CD14-positive monocyte (primary cell): ENCODE results near the gene AGGF1. TPM values are rescaled to one million over a fixed set of nuclear protein-coding genes. Genes with fewer than 3 reads are reported as not detected.

Source experiments
- DNase-seq, 3 donors: peaks; one replicate each; pipeline ENCODE4 v3.0.0-alpha.2; 2011 to 2022
- H2AFZ ChIP-seq: 2 replicates; pipeline ENCODE4 v1.6.0; 2012; ENCODE audit warnings: mild to moderate bottlenecking, low read depth, low read length, inconsistent platforms; ENCODE audit not compliant: insufficient read depth, poor library complexity, severe bottlenecking
- H3K27ac ChIP-seq, 2 donors: 1 replicate in 1 of 2; 2 replicates in 1 of 2; pipeline ENCODE4 v1.5.1; 2012 to 2013; ENCODE audit warnings: low read length in 2 of 2, control low read depth in 1 of 2, inconsistent platforms in 1 of 2, low read depth in 1 of 2, mild to moderate bottlenecking in 1 of 2
- H3K27me3 ChIP-seq, 2 donors: one replicate each; pipeline versions ENCODE4 v1.6.0 to v1.6.1; 2011 to 2013; ENCODE audit warnings: low read length in 2 of 2; ENCODE audit not compliant: control insufficient read depth in 2 of 2, insufficient read depth in 2 of 2
- H3K36me3 ChIP-seq, 2 donors: replicated peaks in 1 of 2; 1 replicate in 1 of 2; 2 replicates in 1 of 2; pipeline versions ENCODE4 v1.5.1 to v1.6.1; 2012 to 2013; ENCODE audit warnings: low read length in 2 of 2, control low read depth in 1 of 2, inconsistent platforms in 1 of 2, mild to moderate bottlenecking in 1 of 2; ENCODE audit not compliant: insufficient read depth in 2 of 2, control insufficient read depth in 1 of 2
- H3K4me1 ChIP-seq, 2 donors: 1 replicate in 1 of 2; 2 replicates in 1 of 2; pipeline versions ENCODE4 v1.5.1 to v1.6.1; 2012 to 2013; ENCODE audit warnings: low read length in 2 of 2, control low read depth in 1 of 2, inconsistent platforms in 1 of 2, mild to moderate bottlenecking in 1 of 2, moderate library complexity in 1 of 2; ENCODE audit not compliant: insufficient read depth in 2 of 2, control insufficient read depth in 1 of 2
- H3K4me2 ChIP-seq: replicated peaks from 2 replicates; pipeline ENCODE3; 2012; ENCODE audit warnings: low read length, moderate library complexity, mild to moderate bottlenecking; ENCODE audit not compliant: poor library complexity, severe bottlenecking; ENCODE audit errors: extremely low read depth
- H3K4me3 ChIP-seq, 3 experiments: fragments of 200-600 bp in 1 of 3; sonication (generic) in 1 of 3; replicated peaks in 1 of 3; 1 replicate in 2 of 3; 2 replicates in 1 of 3; pipeline ENCODE4 v1.5.1; 2011 to 2013; ENCODE audit warnings: low read length in 3 of 3, mild to moderate bottlenecking in 3 of 3, control low read depth in 2 of 3, low read depth in 2 of 3, inconsistent platforms in 1 of 3, moderate library complexity in 1 of 3
- H3K79me2 ChIP-seq: 2 replicates; pipeline ENCODE4 v1.6.0; 2012; ENCODE audit warnings: mild to moderate bottlenecking, control low read depth, inconsistent platforms, low read length, moderate library complexity; ENCODE audit not compliant: insufficient read depth
- H3K9ac ChIP-seq: 2 replicates; pipeline ENCODE4 v1.6.0; 2017; ENCODE audit warnings: low read length, mild to moderate bottlenecking; ENCODE audit not compliant: insufficient read depth, poor library complexity, severe bottlenecking
- H3K9me3 ChIP-seq, 2 donors: replicated peaks in 1 of 2; 1 replicate in 1 of 2; 2 replicates in 1 of 2; pipeline versions ENCODE4 v1.5.1 to v1.6.1; 2012 to 2013; ENCODE audit warnings: low read length in 2 of 2, control low read depth in 1 of 2; ENCODE audit not compliant: control insufficient read depth in 1 of 2, insufficient read depth in 1 of 2
- H4K20me1 ChIP-seq: 2 replicates; pipeline ENCODE4 v1.6.0; 2012; ENCODE audit warnings: mild to moderate bottlenecking, low read length, control low read depth, moderate library complexity; ENCODE audit not compliant: insufficient read depth
- H3K27ac Mint-ChIP-seq, 7 donors: one replicate each; pipeline ENCODE4 v1.8.0; 2020; ENCODE audit warnings: mild to moderate bottlenecking in 7 of 7, mixed read lengths in 7 of 7, moderate library complexity in 6 of 7, inconsistent platforms in 2 of 7
- H3K27me3 Mint-ChIP-seq, 3 donors: one replicate each; pipeline ENCODE4 v1.8.0; 2021 to 2022; ENCODE audit warnings: low read depth in 3 of 3, mild to moderate bottlenecking in 3 of 3, mixed read lengths in 3 of 3, moderate library complexity in 3 of 3, inconsistent platforms in 1 of 3
- H3K36me3 Mint-ChIP-seq, 2 donors: one replicate each; pipeline ENCODE4 v1.8.0; 2020; ENCODE audit warnings: mixed read lengths in 2 of 2, inconsistent platforms in 1 of 2, mild to moderate bottlenecking in 1 of 2
- H3K4me1 Mint-ChIP-seq: one replicate; pipeline ENCODE4 v1.8.0; 2020; ENCODE audit warnings: mild to moderate bottlenecking, mixed read lengths
- H3K4me3 Mint-ChIP-seq, 2 donors: one replicate each; pipeline ENCODE4 v1.8.0; 2020; ENCODE audit warnings: mild to moderate bottlenecking in 2 of 2, mixed read lengths in 2 of 2, moderate library complexity in 1 of 2
- H3K9me3 Mint-ChIP-seq, 7 donors: one replicate each; pipeline ENCODE4 v1.8.0; 2020 to 2022; ENCODE audit warnings: mixed read lengths in 7 of 7, mild to moderate bottlenecking in 6 of 7, moderate library complexity in 6 of 7, inconsistent platforms in 2 of 7
- WGBS: methylation state at CpG from one replicate; pipeline ENCODE4 v1.1.5; 2013; ENCODE audit warnings: missing lambda C conversion rate; ENCODE audit not compliant: insufficient coverage; 5-methylcytosine and 5-hydroxymethylcytosine counted together
- intact Hi-C, 2 donors: fragments of 100-400 bp; cut with micrococcal nuclease; formaldehyde crosslinking; loops; one replicate each; pipeline versions ENCODE4 v1.15.0 to v1.15.1; 2023
- polyA plus RNA-seq, 3 donors: library from polyadenylated mRNA; depleted of rRNA in 1 of 3; unstranded in 2 of 3; stranded (reverse) in 1 of 3; fragments of 300-500 nt in 2 of 3; fragments of >200 nt in 1 of 3; fragmentation: Illumina TruSeq in 2 of 3; gene quantifications; 1 replicate in 2 of 3; 2 replicates in 1 of 3; pipeline ENCODE4 v1.2.3, GENCODE V29; 2012 to 2021
- TF ChIP-seq, protein P1 (sequence below): fragments of 200-600 bp; IDR thresholded peaks from one replicate; pipeline ENCODE4 v1.8.0; 2022; ENCODE audit warnings: antibody characterized with exemption, mild to moderate bottlenecking

The AGGF1 gene
- polyA plus RNA-seq, 3 donors, result 8.0 to 21.9 (median 13.0) TPM

DNA sequence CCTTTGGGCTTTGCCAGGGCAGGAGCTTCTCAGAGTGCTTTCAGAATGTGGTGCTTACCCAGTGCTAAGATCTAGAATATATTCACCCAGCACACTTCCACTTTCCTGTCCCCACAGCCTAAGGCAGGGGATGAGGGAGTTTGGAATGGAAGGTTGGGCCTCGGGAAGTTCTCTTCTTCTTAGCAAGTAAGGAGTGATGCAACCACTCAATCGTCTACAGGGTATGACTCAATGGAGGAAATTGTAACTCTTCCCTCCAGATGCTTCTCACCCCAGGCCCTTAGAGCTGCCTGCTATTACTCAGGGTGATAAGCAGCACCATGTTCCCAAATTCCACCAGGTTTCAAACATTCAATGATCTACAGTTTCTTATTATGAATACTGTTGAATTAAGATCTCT lies 30.8 kb upstream of the AGGF1 start:
- Histone ChIP-seq H3K9me3 (no peaks in the 10 kb centered on the region), H2AFZ (no peak overlapping the region), H3K36me3 (no peaks in the 10 kb centered on the region), H3K9ac (no peak overlapping the region), H3K4me2 (no peak overlapping the region), H3K27ac (no peak overlapping the region), H4K20me1 (no peaks in the 10 kb centered on the region), H3K4me3 (no peak overlapping the region), H3K27me3 (no peaks in the 10 kb centered on the region), H3K4me1 (peaks cover 4 to 9% of the 10 kb centered on the region in 2 donors), H3K79me2 (no peaks in the 10 kb centered on the region)
- peaks cover 5% of the 10 kb centered on the region for H3K4me1 Mint-ChIP-seq
- peak; percentile 37 to 76 (median 60) for DNase-seq
- H3K9me3 Mint-ChIP-seq, result peaks cover 0 to 7% (median 0%) of the 10 kb centered on the region in 7 donors
- WGBS, result no CpG with 5 or more reads among the region's 2 CpGs
- no peak overlapping the region for H3K4me3 Mint-ChIP-seq
- TF ChIP-seq, protein P1, sequence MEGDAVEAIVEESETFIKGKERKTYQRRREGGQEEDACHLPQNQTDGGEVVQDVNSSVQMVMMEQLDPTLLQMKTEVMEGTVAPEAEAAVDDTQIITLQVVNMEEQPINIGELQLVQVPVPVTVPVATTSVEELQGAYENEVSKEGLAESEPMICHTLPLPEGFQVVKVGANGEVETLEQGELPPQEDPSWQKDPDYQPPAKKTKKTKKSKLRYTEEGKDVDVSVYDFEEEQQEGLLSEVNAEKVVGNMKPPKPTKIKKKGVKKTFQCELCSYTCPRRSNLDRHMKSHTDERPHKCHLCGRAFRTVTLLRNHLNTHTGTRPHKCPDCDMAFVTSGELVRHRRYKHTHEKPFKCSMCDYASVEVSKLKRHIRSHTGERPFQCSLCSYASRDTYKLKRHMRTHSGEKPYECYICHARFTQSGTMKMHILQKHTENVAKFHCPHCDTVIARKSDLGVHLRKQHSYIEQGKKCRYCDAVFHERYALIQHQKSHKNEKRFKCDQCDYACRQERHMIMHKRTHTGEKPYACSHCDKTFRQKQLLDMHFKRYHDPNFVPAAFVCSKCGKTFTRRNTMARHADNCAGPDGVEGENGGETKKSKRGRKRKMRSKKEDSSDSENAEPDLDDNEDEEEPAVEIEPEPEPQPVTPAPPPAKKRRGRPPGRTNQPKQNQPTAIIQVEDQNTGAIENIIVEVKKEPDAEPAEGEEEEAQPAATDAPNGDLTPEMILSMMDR, result no peak
- no peak overlapping the region for H3K27ac Mint-ChIP-seq
- H3K36me3 Mint-ChIP-seq, result no peaks in the 10 kb centered on the region
- peaks cover 0 to 5% (median 3%) of the 10 kb centered on the region in 3 donors for H3K27me3 Mint-ChIP-seq
- intact Hi-C loops, result no loop called here

DNA sequence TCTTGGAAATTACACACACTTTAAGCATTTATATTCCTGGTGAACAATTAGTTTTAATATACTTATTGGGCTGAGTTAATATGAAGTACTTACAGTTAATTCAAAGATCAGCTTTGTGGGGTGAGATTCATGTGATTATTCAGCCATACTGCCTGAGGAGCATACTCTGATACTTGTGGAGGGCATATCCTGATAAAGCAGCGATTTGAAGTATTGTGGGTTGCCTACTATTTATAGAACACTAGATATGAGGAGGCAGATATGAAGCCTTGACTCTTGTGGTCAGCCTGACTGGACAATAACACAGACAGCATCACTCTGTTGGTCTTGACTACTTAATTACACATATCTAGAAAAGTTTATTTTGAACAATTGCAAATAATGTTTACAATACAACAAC lies 27.0 kb upstream of the AGGF1 start:
- no peaks in the 10 kb centered on the region for H3K79me2 ChIP-seq
- H3K9ac ChIP-seq, result no peak overlapping the region
- no peak overlapping the region for H3K4me3 ChIP-seq
- no peaks in the 10 kb centered on the region for H3K9me3 ChIP-seq
- no peak for DNase-seq
- H3K27ac Mint-ChIP-seq, result no peak overlapping the region
- peaks cover 5% of the 10 kb centered on the region for H3K4me1 Mint-ChIP-seq
- H3K4me1 ChIP-seq, result peaks cover 4 to 9% of the 10 kb centered on the region in 2 donors
- H2AFZ ChIP-seq, result no peak overlapping the region
- H3K27ac ChIP-seq, result no peak overlapping the region
- H4K20me1 ChIP-seq, result no peaks in the 10 kb centered on the region
- no peaks in the 10 kb centered on the region for H3K36me3 ChIP-seq
- intact Hi-C loops, result no loop called here
- no peaks in the 10 kb centered on the region for H3K36me3 Mint-ChIP-seq
- no peak overlapping the region for H3K4me3 Mint-ChIP-seq
- H3K4me2 ChIP-seq, result no peak overlapping the region
- no CpG with 5 or more reads among the region's 1 CpG for WGBS
- TF ChIP-seq, protein P1, result no peak
- no peaks in the 10 kb centered on the region for H3K27me3 ChIP-seq
- H3K27me3 Mint-ChIP-seq, result peaks cover 0 to 7% (median 3%) of the 10 kb centered on the region in 3 donors
- peaks cover 0 to 4% (median 0%) of the 10 kb centered on the region in 7 donors for H3K9me3 Mint-ChIP-seq
